K562 (cell line): ENCODE results near the gene ATP8A1. TPM values are rescaled to one million over a fixed set of nuclear protein-coding genes. Genes with fewer than 3 reads are reported as not detected.

Source experiments
- CAMTA2 ChIP-seq: fragments of 250-450 bp; sonication (Bioruptor Pico); conservative IDR thresholded peaks from 2 replicates; pipeline ENCODE4 v1.5.1; 2022
- CREM ChIP-seq: IDR thresholded peaks from 2 replicates; pipeline ENCODE4 v1.6.1; 2014; ENCODE audit warnings: antibody characterized with exemption, low read depth
- CTCFL ChIP-seq: IDR thresholded peaks from 2 replicates; pipeline ENCODE4 v1.6.1; 2011; ENCODE audit warnings: borderline replicate concordance, low read depth, mild to moderate bottlenecking, moderate library complexity, low read length; ENCODE audit not compliant: insufficient read depth, poor library complexity, severe bottlenecking
- ESRRA ChIP-seq: fragments of 450-650 bp; IDR thresholded peaks from 2 replicates; pipeline ENCODE4 v1.6.1; 2014; ENCODE audit warnings: low read depth, mild to moderate bottlenecking, moderate library complexity, borderline replicate concordance
- ESRRB ChIP-seq: fragments of 250-450 bp; sonication (Bioruptor Pico); IDR thresholded peaks from 2 replicates; pipeline ENCODE4 v1.5.0; 2020; ENCODE audit warnings: mild to moderate bottlenecking, moderate library complexity, borderline replicate concordance
- ETV5 ChIP-seq: sonication (generic); formaldehyde crosslinking; IDR thresholded peaks from 2 replicates; pipeline ENCODE4 v1.4.0; 2020; ENCODE audit warnings: low read depth, mild to moderate bottlenecking, missing genetic modification reagents
- FOXM1 ChIP-seq, 2 experiments: fragments of 450-650 bp in 1 of 2; sonication (generic) in 1 of 2; formaldehyde crosslinking in 1 of 2; IDR thresholded peaks; 2 replicates each; pipeline versions ENCODE4 v1.6.1 to v1.9.0; 2017 to 2022; ENCODE audit warnings: low read depth in 2 of 2, mild to moderate bottlenecking in 2 of 2, missing genetic modification reagents in 1 of 2, moderate library complexity in 1 of 2
- MEF2D ChIP-seq: conservative IDR thresholded peaks from 2 replicates; pipeline ENCODE4 v1.6.1; 2016; ENCODE audit warnings: low read depth, missing genetic modification characterization, missing compliant biosample characterization
- NCOR1 ChIP-seq: fragments of 450-650 bp; IDR thresholded peaks from 2 replicates; pipeline ENCODE4 v1.6.1; 2016; ENCODE audit warnings: mild to moderate bottlenecking, moderate library complexity
- NONO ChIP-seq, 2 experiments: fragments of 200-400 bp in 1 of 2; fragments of 450-650 bp in 1 of 2; formaldehyde crosslinking in 1 of 2; IDR thresholded peaks; 2 replicates each; pipeline ENCODE4 v1.6.1; 2017; ENCODE audit warnings: low read depth in 2 of 2, mild to moderate bottlenecking in 2 of 2, moderate library complexity in 2 of 2, low read length in 1 of 2
- OTX1 ChIP-seq: fragments of 450-650 bp; formaldehyde crosslinking; IDR thresholded peaks from 2 replicates; pipeline ENCODE4 v1.4.0; 2022; ENCODE audit warnings: mild to moderate bottlenecking
- PHB ChIP-seq: fragments of 250-450 bp; sonication (Bioruptor Pico); IDR thresholded peaks from 2 replicates; pipeline ENCODE4 v1.5.0; 2021
- POLR2H ChIP-seq: IDR thresholded peaks from 2 replicates; pipeline ENCODE4 v1.6.1; 2016; ENCODE audit warnings: missing genetic modification characterization, low read depth, mild to moderate bottlenecking, control low read depth, missing compliant biosample characterization, moderate library complexity
- RBFOX2 ChIP-seq: fragments of 200-400 bp; formaldehyde crosslinking; IDR thresholded peaks from 2 replicates; pipeline ENCODE4 v1.6.1; 2017; ENCODE audit warnings: low read depth, mild to moderate bottlenecking, low read length, moderate library complexity
- RFX5 ChIP-seq: IDR thresholded peaks from 2 replicates; pipeline ENCODE4 v1.6.1; 2011; ENCODE audit warnings: low read depth, mild to moderate bottlenecking, improper control_type of control experiment, low read length
- SMARCC2 ChIP-seq: fragments of 450-650 bp; IDR thresholded peaks from 2 replicates; pipeline ENCODE4 v1.6.1; 2017; ENCODE audit warnings: antibody characterized with exemption, moderate library complexity, mild to moderate bottlenecking, low read depth
- SREBF2 ChIP-seq: sonication (generic); formaldehyde crosslinking; IDR thresholded peaks from 2 replicates; pipeline ENCODE4 v1.4.0; 2020; ENCODE audit warnings: mild to moderate bottlenecking, missing genetic modification reagents
- SRSF7 ChIP-seq: fragments of 200-400 bp; formaldehyde crosslinking; optimal IDR thresholded peaks from 2 replicates; pipeline ENCODE3; 2017; ENCODE audit warnings: mild to moderate bottlenecking, low read depth, low read length
- TAL1 ChIP-seq: fragments of 450-650 bp; IDR thresholded peaks from 2 replicates; pipeline ENCODE4 v1.6.1; 2016; ENCODE audit warnings: mild to moderate bottlenecking
- U2AF2 ChIP-seq: fragments of 200-400 bp; formaldehyde crosslinking; optimal IDR thresholded peaks from 2 replicates; pipeline ENCODE3; 2017; ENCODE audit warnings: low read depth, mild to moderate bottlenecking, low read length
- ZBTB34 ChIP-seq: fragments of 250-450 bp; sonication (Bioruptor Pico); IDR thresholded peaks from 2 replicates; pipeline ENCODE4 v1.8.0; 2021; ENCODE audit warnings: mild to moderate bottlenecking, moderate library complexity
- ZNF143 ChIP-seq: sonication (generic); formaldehyde crosslinking; IDR thresholded peaks from 2 replicates; pipeline ENCODE4 v1.9.0; 2022; ENCODE audit warnings: mild to moderate bottlenecking, missing genetic modification reagents
- ZNF23 ChIP-seq: fragments of 250-450 bp; sonication (Bioruptor Pico); IDR thresholded peaks from 2 replicates; pipeline ENCODE4 v1.4.0; 2020; ENCODE audit warnings: mild to moderate bottlenecking
- ZNF431 ChIP-seq: sonication (generic); formaldehyde crosslinking; IDR thresholded peaks from 2 replicates; pipeline ENCODE4 v1.8.0; 2022; ENCODE audit warnings: mild to moderate bottlenecking, missing genetic modification reagents
- ZNF507 ChIP-seq: conservative IDR thresholded peaks from 2 replicates; pipeline ENCODE4 v1.6.1; 2017; ENCODE audit warnings: missing genetic modification characterization, missing compliant biosample characterization
- ZNF551 ChIP-seq: fragments of 250-450 bp; sonication (Bioruptor Pico); IDR thresholded peaks from 2 replicates; pipeline ENCODE4 v1.5.0; 2021; ENCODE audit warnings: mild to moderate bottlenecking, moderate library complexity
- ZNF76 ChIP-seq: fragments of 250-450 bp; sonication (Bioruptor Pico); IDR thresholded peaks from 2 replicates; pipeline ENCODE4 v1.4.0; 2020; ENCODE audit warnings: mild to moderate bottlenecking, moderate library complexity, borderline replicate concordance
- polyA plus RNA-seq, 8 experiments: library from polyadenylated mRNA; depleted of rRNA in 4 of 8; stranded (reverse) in 5 of 8; unstranded in 3 of 8; fragments of >200 nt; fragmentation: Nextera tagmentation in 2 of 8; fragmentation: Illumina TruSeq in 1 of 8; extraction: Ambion mirVana in 2 of 8; extraction: Trizol in 1 of 8; gene quantifications; 2 replicates each; pipeline versions ENCODE4 v1.2.1 to v1.2.3, GENCODE V29; 2011 to 2014; ENCODE audit warnings: inconsistent platforms in 1 of 8, missing spikeins in 1 of 8
- total RNA-seq, 7 experiments: library from RNA; depleted of rRNA in 6 of 7; stranded (reverse); fragments of >200 nt in 6 of 7; fragmentation: Illumina TruSeq in 2 of 7; extraction: Trizol in 2 of 7; gene quantifications; 2 replicates each; pipeline versions ENCODE4 v1.2.1 to v1.2.3, GENCODE V29; 2011 to 2021; ENCODE audit warnings: low replicate concordance in 1 of 7

Gene ATP8A1
- total and polyA plus RNA-seq, 9 of the 15 experiments (the other 6 are each of a cell fraction or from before 2014, with no cell fraction given), result 0.05 to 0.29 (median 0.07) TPM; not detected in 2

GRCh38 chr4:42656944-42657792 is at the start of gene ATP8A1 (continued):
- TF ChIP-seq NONO (IDR thresholded peaks at IDR 0.05; ENCODE audit: low read depth in 2 of 2, low read length in 1 of 2) (peak in 1 of 2 experiments; percentile 99; a peak in 2 of 4 replicates), U2AF2 (no peak), MEF2D (tag) (no peak), ZNF551 (CRISPR knock-in tag) (no peak), OTX1 (CRISPR knock-in tag) (no peak), ZNF23 (CRISPR knock-in tag) (no peak), RBFOX2 (peak; percentile 73), TAL1 (no peak), FOXM1 (IDR thresholded peaks at IDR 0.05; ENCODE audit: low read depth) (peak; percentile 84), FOXM1 (CRISPR knock-in tag; IDR thresholded peaks at IDR 0.05; ENCODE audit: low read depth) (no peak), ZNF76 (CRISPR knock-in tag) (no peak), NCOR1 (no peak), ZNF431 (CRISPR knock-in tag) (no peak), ESRRB (CRISPR knock-in tag) (no peak), CTCFL (no peak), ZNF143 (CRISPR knock-in tag) (no peak), POLR2H (tag) (no peak), SREBF2 (CRISPR knock-in tag) (no peak), SRSF7 (no peak), RFX5 (no peak), CREM (no peak), ZNF507 (no peak), ZBTB34 (no peak), SMARCC2 (no peak), CAMTA2 (CRISPR knock-in tag) (no peak), ETV5 (no peak; the same call in 1 of the 2 replicates), PHB (CRISPR knock-in tag) (no peak), ESRRA (no peak)
